ENCODE data around the gene DYNC1H1.
"Not testable (repeated sequence)": the region's sequence is repeated elsewhere in the genome, so short reads cannot be mapped to it uniquely, and the experiment has no call there.

Gene DYNC1H1

DNA sequence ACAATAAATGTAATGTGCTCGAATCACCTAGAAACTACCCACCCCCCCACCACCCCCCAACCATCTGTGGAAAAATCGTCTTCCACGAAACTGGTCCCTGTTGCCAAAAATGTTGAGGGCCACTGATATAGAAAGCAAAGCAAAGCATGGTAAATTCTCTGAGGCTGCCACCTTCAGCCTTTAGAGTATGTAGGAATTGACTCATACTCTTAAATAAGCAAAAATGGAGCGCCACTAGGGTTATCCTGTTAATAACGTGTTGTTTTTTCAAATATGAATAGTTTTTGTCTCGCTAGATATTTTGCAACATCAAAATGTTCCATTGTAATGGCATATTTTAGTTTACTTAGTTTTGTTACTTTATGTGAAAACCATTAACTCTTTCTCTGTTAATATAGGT lies 18.2 kb downstream of the DYNC1H1 start:
- no peaks in the 10 kb centered on the region for H3K79me2 ChIP-seq (ENCODE audit: insufficient read depth, low read depth)
- peaks cover 22% of the 10 kb centered on the region for H3K36me3 ChIP-seq (ENCODE audit: insufficient read depth)

DNA sequence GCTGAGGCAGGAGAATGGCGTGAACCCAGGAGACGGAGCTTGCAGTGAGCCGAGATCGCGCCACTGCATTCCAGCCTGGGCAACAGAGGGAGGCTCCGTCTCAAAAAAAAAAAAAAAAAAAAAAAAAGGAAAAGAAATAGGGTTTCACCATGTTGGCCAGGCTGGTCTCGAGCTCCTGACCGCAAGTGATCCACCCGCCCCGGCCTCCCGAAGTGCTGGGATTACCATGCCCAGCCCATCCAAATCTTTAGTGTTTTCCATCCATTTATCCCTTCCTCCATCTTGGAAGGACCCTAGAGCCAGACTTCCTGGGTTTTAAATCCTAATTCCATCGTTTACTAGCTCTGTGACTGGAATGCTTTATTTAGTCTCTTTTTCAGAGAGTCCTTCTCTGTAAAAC lies 20.5 kb downstream of the DYNC1H1 start:
- not testable (repeated sequence) for H3K79me2 ChIP-seq (ENCODE audit: insufficient read depth, low read depth); H3K4me1 ChIP-seq (ENCODE audit: low read depth, poor library complexity, severe bottlenecking); H3K9ac ChIP-seq; H3K27me3 ChIP-seq (ENCODE audit: insufficient read depth, low read depth); H2AFZ ChIP-seq (ENCODE audit: low read depth); H3K27ac ChIP-seq; H4K20me1 ChIP-seq (ENCODE audit: insufficient read depth); H3K4me2 ChIP-seq; H3K4me3 ChIP-seq (IDR thresholded peaks at IDR 0.05; ENCODE audit: insufficient read depth, low read depth, low read length)
- peaks cover 21% of the 10 kb centered on the region for H3K36me3 ChIP-seq (ENCODE audit: insufficient read depth)

More for the DNA sequence above, 18.2 kb downstream of the DYNC1H1 start:
- TF ChIP-seq, protein P1, sequence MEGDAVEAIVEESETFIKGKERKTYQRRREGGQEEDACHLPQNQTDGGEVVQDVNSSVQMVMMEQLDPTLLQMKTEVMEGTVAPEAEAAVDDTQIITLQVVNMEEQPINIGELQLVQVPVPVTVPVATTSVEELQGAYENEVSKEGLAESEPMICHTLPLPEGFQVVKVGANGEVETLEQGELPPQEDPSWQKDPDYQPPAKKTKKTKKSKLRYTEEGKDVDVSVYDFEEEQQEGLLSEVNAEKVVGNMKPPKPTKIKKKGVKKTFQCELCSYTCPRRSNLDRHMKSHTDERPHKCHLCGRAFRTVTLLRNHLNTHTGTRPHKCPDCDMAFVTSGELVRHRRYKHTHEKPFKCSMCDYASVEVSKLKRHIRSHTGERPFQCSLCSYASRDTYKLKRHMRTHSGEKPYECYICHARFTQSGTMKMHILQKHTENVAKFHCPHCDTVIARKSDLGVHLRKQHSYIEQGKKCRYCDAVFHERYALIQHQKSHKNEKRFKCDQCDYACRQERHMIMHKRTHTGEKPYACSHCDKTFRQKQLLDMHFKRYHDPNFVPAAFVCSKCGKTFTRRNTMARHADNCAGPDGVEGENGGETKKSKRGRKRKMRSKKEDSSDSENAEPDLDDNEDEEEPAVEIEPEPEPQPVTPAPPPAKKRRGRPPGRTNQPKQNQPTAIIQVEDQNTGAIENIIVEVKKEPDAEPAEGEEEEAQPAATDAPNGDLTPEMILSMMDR (conservative IDR thresholded peaks at IDR 0.05; ENCODE audit: low read depth, low read length), result no peak
- Histone ChIP-seq H3K27ac (no peak overlapping the region), H3K4me2 (no peak overlapping the region), H3K9ac (no peak overlapping the region), H3K27me3 (ENCODE audit: insufficient read depth, low read depth) (no peaks in the 10 kb centered on the region), H3K4me3 (IDR thresholded peaks at IDR 0.05; ENCODE audit: insufficient read depth, low read depth, low read length) (no peak overlapping the region), H4K20me1 (ENCODE audit: insufficient read depth) (0 out of 2 replicates have a peak, but pooled peaks cover 8% of the 10 kb centered on the region), H3K4me1 (ENCODE audit: low read depth, poor library complexity, severe bottlenecking) (no peaks in the 10 kb centered on the region), H2AFZ (ENCODE audit: low read depth) (no peak overlapping the region)

DNA sequence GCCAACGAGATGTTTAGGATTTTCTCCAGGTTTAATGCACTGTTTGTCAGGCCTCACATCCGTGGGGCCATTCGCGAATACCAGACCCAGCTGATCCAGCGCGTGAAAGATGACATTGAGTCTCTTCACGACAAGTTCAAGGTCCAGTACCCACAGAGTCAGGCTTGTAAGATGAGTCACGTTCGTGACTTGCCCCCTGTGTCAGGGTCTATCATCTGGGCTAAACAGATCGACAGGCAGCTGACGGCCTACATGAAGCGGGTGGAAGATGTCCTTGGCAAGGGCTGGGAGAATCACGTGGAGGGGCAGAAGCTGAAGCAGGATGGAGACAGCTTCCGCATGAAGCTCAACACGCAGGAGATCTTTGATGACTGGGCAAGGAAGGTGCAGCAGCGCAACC lies 21.6 kb downstream of the DYNC1H1 start:
- Histone ChIP-seq H2AFZ (ENCODE audit: low read depth) (no peak overlapping the region), H3K4me1 (ENCODE audit: low read depth, poor library complexity, severe bottlenecking) (no peaks in the 10 kb centered on the region), H3K9ac (no peak overlapping the region), H4K20me1 (ENCODE audit: insufficient read depth) (no peaks in the 10 kb centered on the region), H3K27ac (no peak overlapping the region), H3K27me3 (ENCODE audit: insufficient read depth, low read depth) (no peaks in the 10 kb centered on the region), H3K36me3 (ENCODE audit: insufficient read depth) (peaks cover 23% of the 10 kb centered on the region), H3K4me2 (no peak overlapping the region), H3K4me3 (IDR thresholded peaks at IDR 0.05; ENCODE audit: insufficient read depth, low read depth, low read length) (no peak overlapping the region), H3K79me2 (ENCODE audit: insufficient read depth, low read depth) (no peaks in the 10 kb centered on the region)
- TF ChIP-seq, protein P1 (conservative IDR thresholded peaks at IDR 0.05; ENCODE audit: low read depth, low read length), result no peak

GRCh38 chr14:101986953-101987352 lies 22.6 kb downstream of the DYNC1H1 start:
- H3K4me1 ChIP-seq (ENCODE audit: low read depth, poor library complexity, severe bottlenecking), result no peaks in the 10 kb centered on the region
- H2AFZ ChIP-seq (ENCODE audit: low read depth), result no peak overlapping the region
- H3K36me3 ChIP-seq (ENCODE audit: insufficient read depth), result peaks cover 18% of the 10 kb centered on the region
- no peaks in the 10 kb centered on the region for H3K27me3 ChIP-seq (ENCODE audit: insufficient read depth, low read depth)
- no peak overlapping the region for H3K4me3 ChIP-seq (IDR thresholded peaks at IDR 0.05; ENCODE audit: insufficient read depth, low read depth, low read length)
- H3K79me2 ChIP-seq (ENCODE audit: insufficient read depth, low read depth), result no peaks in the 10 kb centered on the region
- no peaks in the 10 kb centered on the region for H4K20me1 ChIP-seq (ENCODE audit: insufficient read depth)
- no peak overlapping the region for H3K27ac ChIP-seq
- no peak overlapping the region for H3K4me2 ChIP-seq
- H3K9ac ChIP-seq, result no peak overlapping the region
- TF ChIP-seq, protein P1 (conservative IDR thresholded peaks at IDR 0.05; ENCODE audit: low read depth, low read length), result no peak

GRCh38 chr14:101988377-101988776 lies 24.0 kb downstream of the DYNC1H1 start:
- Histone ChIP-seq H3K4me2 (no peak overlapping the region), H3K4me1 (ENCODE audit: low read depth, poor library complexity, severe bottlenecking) (no peaks in the 10 kb centered on the region), H3K79me2 (ENCODE audit: insufficient read depth, low read depth) (no peaks in the 10 kb centered on the region), H3K9ac (no peak overlapping the region), H2AFZ (ENCODE audit: low read depth) (no peak overlapping the region), H3K27ac (no peak overlapping the region), H4K20me1 (ENCODE audit: insufficient read depth) (no peaks in the 10 kb centered on the region), H3K27me3 (ENCODE audit: insufficient read depth, low read depth) (no peaks in the 10 kb centered on the region), H3K4me3 (IDR thresholded peaks at IDR 0.05; ENCODE audit: insufficient read depth, low read depth, low read length) (no peak overlapping the region), H3K36me3 (ENCODE audit: insufficient read depth) (peaks cover 12% of the 10 kb centered on the region)
- TF ChIP-seq, protein P1 (conservative IDR thresholded peaks at IDR 0.05; ENCODE audit: low read depth, low read length), result no peak

All from KMS-11 (cell line).